HepG2 (cell line): ENCODE results near the gene RNASE8. TPM values are rescaled to one million over a fixed set of nuclear protein-coding genes. Genes with fewer than 3 reads are reported as not detected.

Source experiments
- ARID4A ChIP-seq: sonication (generic); formaldehyde crosslinking; IDR thresholded peaks from 2 replicates; pipeline ENCODE4 v1.5.0; 2020; ENCODE audit warnings: mild to moderate bottlenecking, missing genetic modification reagents, borderline replicate concordance
- CHD4 ChIP-seq: fragments of 200-600 bp; sonication (generic); IDR thresholded peaks from 2 replicates; pipeline ENCODE4 v1.7.0; 2017; ENCODE audit warnings: mild to moderate bottlenecking, low read length, borderline replicate concordance
- DMAP1 ChIP-seq: IDR thresholded peaks from 2 replicates; pipeline ENCODE4 v1.6.1; 2016
- ERF ChIP-seq: IDR thresholded peaks from 2 replicates; pipeline ENCODE4 v1.6.1; 2018; ENCODE audit warnings: missing biosample characterization, missing genetic modification reagents
- GABPA ChIP-seq, 2 experiments: IDR thresholded peaks; 2 replicates each; pipeline ENCODE4 v1.6.1; 2011 to 2016; ENCODE audit warnings: low read depth in 2 of 2, low read length in 1 of 2, missing biosample characterization in 1 of 2, missing genetic modification characterization in 1 of 2
- GABPB1 ChIP-seq: IDR thresholded peaks from 2 replicates; pipeline ENCODE4 v1.6.1; 2016; ENCODE audit warnings: mild to moderate bottlenecking, missing genetic modification reagents, moderate library complexity, missing compliant biosample characterization
- HDAC2 ChIP-seq: sonication (generic); formaldehyde crosslinking; IDR thresholded peaks from 2 replicates; pipeline ENCODE4 v1.4.0; 2020; ENCODE audit warnings: missing genetic modification reagents
- HINFP ChIP-seq: sonication (generic); formaldehyde crosslinking; IDR thresholded peaks from 2 replicates; pipeline ENCODE4 v1.4.0; 2020; ENCODE audit warnings: low read depth, mild to moderate bottlenecking, missing genetic modification reagents
- HNRNPL ChIP-seq: fragments of 200-400 bp; formaldehyde crosslinking; IDR thresholded peaks from 2 replicates; pipeline ENCODE4 v1.6.1; 2017; ENCODE audit warnings: mild to moderate bottlenecking, low read depth, low read length
- IRF2 ChIP-seq: IDR thresholded peaks from 2 replicates; pipeline ENCODE4 v1.6.1; 2018; ENCODE audit warnings: missing genetic modification reagents, missing compliant biosample characterization
- POLR2G ChIP-seq: fragments of 200-400 bp; formaldehyde crosslinking; IDR thresholded peaks from 2 replicates; pipeline ENCODE4 v1.6.1; 2018; ENCODE audit warnings: mild to moderate bottlenecking, low read depth, low read length, moderate library complexity
- SALL1 ChIP-seq: sonication (generic); formaldehyde crosslinking; IDR thresholded peaks from 2 replicates; pipeline ENCODE4 v1.8.0; 2022; ENCODE audit warnings: mild to moderate bottlenecking, missing genetic modification reagents
- ZBTB39 ChIP-seq: sonication (generic); formaldehyde crosslinking; IDR thresholded peaks from 2 replicates; pipeline ENCODE4 v1.5.0; 2020; ENCODE audit warnings: missing genetic modification reagents
- ZBTB43 ChIP-seq: sonication (generic); formaldehyde crosslinking; conservative IDR thresholded peaks from 2 replicates; pipeline ENCODE4 v1.4.0; 2020; ENCODE audit warnings: missing genetic modification reagents
- ZBTB7B ChIP-seq: sonication (generic); formaldehyde crosslinking; IDR thresholded peaks from 2 replicates; pipeline ENCODE4 v1.4.0; 2020; ENCODE audit warnings: missing genetic modification reagents
- ZFP37 ChIP-seq: sonication (generic); formaldehyde crosslinking; IDR thresholded peaks from 2 replicates; pipeline ENCODE4 v1.4.0; 2020; ENCODE audit warnings: missing genetic modification reagents, borderline replicate concordance
- ZNF275 ChIP-seq: sonication (generic); formaldehyde crosslinking; IDR thresholded peaks from 2 replicates; pipeline ENCODE4 v1.8.0; 2022; ENCODE audit warnings: missing genetic modification reagents, mild to moderate bottlenecking, inconsistent platforms, borderline replicate concordance
- ZNF329 ChIP-seq: sonication (generic); formaldehyde crosslinking; IDR thresholded peaks from 2 replicates; pipeline ENCODE4 v1.9.0; 2021; ENCODE audit warnings: low read depth, mild to moderate bottlenecking, missing genetic modification reagents
- ZNF614 ChIP-seq: IDR thresholded peaks from 2 replicates; pipeline ENCODE4 v1.6.1; 2018; ENCODE audit warnings: missing biosample characterization, missing genetic modification reagents, inconsistent platforms, borderline replicate concordance
- ZNF629 ChIP-seq: sonication (generic); formaldehyde crosslinking; conservative IDR thresholded peaks from 2 replicates; pipeline ENCODE4 v1.5.0; 2020; ENCODE audit warnings: missing genetic modification reagents
- ZNF724P ChIP-seq: sonication (generic); formaldehyde crosslinking; IDR thresholded peaks from 2 replicates; pipeline ENCODE4 v1.8.0; 2022; ENCODE audit warnings: missing genetic modification reagents, borderline replicate concordance
- polyA plus RNA-seq, 8 experiments: library from polyadenylated mRNA; depleted of rRNA in 3 of 8; stranded (reverse) in 7 of 8; unstranded in 1 of 8; fragments of >200 nt; fragmentation: Illumina TruSeq in 4 of 8; extraction: Trizol in 4 of 8; gene quantifications; 2 replicates each; pipeline versions ENCODE4 v1.2.1 to v1.2.3, GENCODE V29; 2011 to 2016; ENCODE audit warnings: low read depth in 4 of 8, missing spikeins in 1 of 8, mixed read lengths in 1 of 8; ENCODE audit not compliant: insufficient read depth in 1 of 8
- total RNA-seq, 5 experiments: library from RNA; depleted of rRNA; stranded (reverse); fragments of >200 nt; fragmentation: Illumina TruSeq; extraction: Trizol; gene quantifications; 2 replicates each; pipeline ENCODE4 v1.2.3, GENCODE V29; 2016; ENCODE audit warnings: low read depth in 1 of 5

RNASE8 gene
- total and polyA plus RNA-seq, 2 of the 13 experiments (the other 11 are each of a cell fraction or from before 2014, with no cell fraction given) = not detected

- TF ChIP-seq ZNF275 (CRISPR knock-in tag) (no peak), ZBTB39 (no peak), HINFP (CRISPR knock-in tag) (no peak), ZBTB43 (no peak), CHD4 (no peak), HDAC2 (CRISPR knock-in tag) (peak; percentile 67), ZBTB7B (CRISPR knock-in tag) (peak; percentile 48; the same call in 1 of the 2 replicates), ZNF724P (CRISPR knock-in tag) (no peak), ERF (no peak), DMAP1 (CRISPR knock-in tag) (0 out of 2 replicates have a peak, but pooled peaks have one; percentile 25), ZFP37 (no peak), GABPA (IDR thresholded peaks at IDR 0.05; ENCODE audit: low read depth, low read length) (no peak), GABPA (CRISPR knock-in tag; IDR thresholded peaks at IDR 0.05; ENCODE audit: low read depth) (0 out of 2 replicates have a peak, but pooled peaks have one; percentile 32), ZNF629 (CRISPR knock-in tag) (no peak), GABPB1 (CRISPR knock-in tag) (peak; percentile 28; the same call in 1 of the 2 replicates), POLR2G (no peak), SALL1 (peak; percentile 52; the same call in 1 of the 2 replicates), ZNF614 (CRISPR knock-in tag) (no peak), HNRNPL (no peak), ZNF329 (no peak), IRF2 (no peak), ARID4A (CRISPR knock-in tag) (no peak)
These were observed 9.0 kb upstream of the RNASE8 start (continued) for GRCh38 chr14:21048638-21049037.
